ENCODE measurements around the gene OPRM1. TPM values are rescaled to one million over a fixed set of nuclear protein-coding genes. Genes with fewer than 3 reads are reported as not detected.

The OPRM1 gene
- total RNA-seq, 1 donor: not detected

DNA sequence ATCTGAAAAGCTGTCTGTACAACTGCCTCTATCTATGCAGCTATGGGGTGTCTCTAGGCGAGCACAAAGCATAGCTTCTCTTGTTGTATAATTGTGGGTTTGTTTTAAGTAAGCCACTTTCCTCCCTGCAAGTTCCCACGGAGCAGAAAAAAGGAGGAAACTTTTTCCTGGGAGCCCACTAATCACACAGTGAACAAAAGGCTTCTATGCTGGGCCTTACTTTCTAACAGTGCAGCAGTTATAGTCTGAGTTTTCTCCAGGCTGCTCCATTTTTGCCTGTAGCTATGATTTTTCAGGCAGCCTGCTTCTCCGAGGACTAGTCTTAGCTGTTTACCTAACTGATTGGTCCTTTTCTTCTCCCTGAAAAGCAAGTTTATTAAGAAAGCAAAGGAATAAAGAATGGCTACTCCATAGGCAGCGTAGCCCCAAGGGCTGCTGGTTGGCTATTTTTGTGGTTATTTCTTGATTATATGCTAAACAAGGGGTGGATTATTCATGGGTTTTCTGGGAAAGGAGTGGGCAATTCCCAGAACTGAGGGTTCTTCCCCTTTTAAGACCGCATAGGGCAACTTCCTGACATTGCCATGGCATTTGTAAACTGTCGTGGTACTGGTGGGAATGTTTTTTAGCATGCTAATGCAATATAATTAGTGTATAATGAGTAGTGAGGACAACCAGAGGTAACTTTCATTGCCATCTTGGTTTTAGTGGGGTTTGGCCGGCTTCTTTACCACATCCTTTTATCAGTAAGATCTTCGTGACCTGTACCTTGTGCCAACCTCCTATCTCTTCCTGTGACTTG lies 84.3 kb downstream of the OPRM1 start:
- Histone ChIP-seq H4K20me1 (ENCODE audit: insufficient read depth, low read length) (no peaks in the 10 kb centered on the region), H3K4me3 (ENCODE audit: insufficient read depth, low read length) (no peak overlapping the region), H2AFZ (ENCODE audit: low read length) (no peak overlapping the region), H3K79me2 (ENCODE audit: insufficient read depth, low read length) (no peaks in the 10 kb centered on the region), H3K27ac (ENCODE audit: low read depth, low read length) (no peak overlapping the region), H3K27me3 (ENCODE audit: insufficient read depth, low read length) (no peaks in the 10 kb centered on the region), H3K9me3 (ENCODE audit: low read depth, low read length) (no peaks in the 10 kb centered on the region), H3K4me2 (ENCODE audit: insufficient read depth, low read length) (no peak overlapping the region), H3K36me3 (ENCODE audit: insufficient read depth, low read length) (no peaks in the 10 kb centered on the region), H3K4me1 (ENCODE audit: insufficient read depth, low read length) (no peaks in the 10 kb centered on the region)
- TF ChIP-seq, protein P1, sequence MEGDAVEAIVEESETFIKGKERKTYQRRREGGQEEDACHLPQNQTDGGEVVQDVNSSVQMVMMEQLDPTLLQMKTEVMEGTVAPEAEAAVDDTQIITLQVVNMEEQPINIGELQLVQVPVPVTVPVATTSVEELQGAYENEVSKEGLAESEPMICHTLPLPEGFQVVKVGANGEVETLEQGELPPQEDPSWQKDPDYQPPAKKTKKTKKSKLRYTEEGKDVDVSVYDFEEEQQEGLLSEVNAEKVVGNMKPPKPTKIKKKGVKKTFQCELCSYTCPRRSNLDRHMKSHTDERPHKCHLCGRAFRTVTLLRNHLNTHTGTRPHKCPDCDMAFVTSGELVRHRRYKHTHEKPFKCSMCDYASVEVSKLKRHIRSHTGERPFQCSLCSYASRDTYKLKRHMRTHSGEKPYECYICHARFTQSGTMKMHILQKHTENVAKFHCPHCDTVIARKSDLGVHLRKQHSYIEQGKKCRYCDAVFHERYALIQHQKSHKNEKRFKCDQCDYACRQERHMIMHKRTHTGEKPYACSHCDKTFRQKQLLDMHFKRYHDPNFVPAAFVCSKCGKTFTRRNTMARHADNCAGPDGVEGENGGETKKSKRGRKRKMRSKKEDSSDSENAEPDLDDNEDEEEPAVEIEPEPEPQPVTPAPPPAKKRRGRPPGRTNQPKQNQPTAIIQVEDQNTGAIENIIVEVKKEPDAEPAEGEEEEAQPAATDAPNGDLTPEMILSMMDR (IDR thresholded peaks at IDR 0.05; ENCODE audit: extremely low read depth, low read depth, low read length): no peak
- no peak for DNase-seq (ENCODE audit: insufficient read length, low spot score, missing footprints)

DNA sequence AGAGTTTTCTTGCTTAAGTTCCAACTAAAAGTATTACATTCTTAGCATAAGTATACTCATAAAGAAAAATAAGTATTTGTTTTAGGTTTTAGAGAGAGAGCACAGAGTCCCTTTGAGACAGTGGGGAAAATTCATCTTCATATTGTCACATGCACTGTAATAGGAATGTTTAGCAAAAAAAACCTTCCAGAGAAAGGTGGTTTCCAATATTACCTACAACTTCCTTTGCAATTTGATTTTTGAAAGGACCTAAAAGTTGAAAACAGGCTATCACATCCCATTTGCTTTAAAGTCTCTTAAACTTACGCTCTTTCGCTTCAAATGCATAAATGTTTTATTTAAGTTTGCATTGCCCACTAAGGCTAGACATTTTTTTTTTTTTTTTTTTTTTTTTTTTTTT lies 86.4 kb downstream of the OPRM1 start:
- no peaks in the 10 kb centered on the region for H3K79me2 ChIP-seq (ENCODE audit: insufficient read depth, low read length)
- no peak overlapping the region for H3K4me3 ChIP-seq (ENCODE audit: insufficient read depth, low read length)
- no peak overlapping the region for H2AFZ ChIP-seq (ENCODE audit: low read length)
- H3K27ac ChIP-seq (ENCODE audit: low read depth, low read length): no peak overlapping the region
- TF ChIP-seq, protein P1 (IDR thresholded peaks at IDR 0.05; ENCODE audit: extremely low read depth, low read depth, low read length): no peak
- no peaks in the 10 kb centered on the region for H3K27me3 ChIP-seq (ENCODE audit: insufficient read depth, low read length)
- no peak for DNase-seq (ENCODE audit: insufficient read length, low spot score, missing footprints)
- no peaks in the 10 kb centered on the region for H3K4me1 ChIP-seq (ENCODE audit: insufficient read depth, low read length)
- H4K20me1 ChIP-seq (ENCODE audit: insufficient read depth, low read length): no peaks in the 10 kb centered on the region
- no peaks in the 10 kb centered on the region for H3K36me3 ChIP-seq (ENCODE audit: insufficient read depth, low read length)
- no peaks in the 10 kb centered on the region for H3K9me3 ChIP-seq (ENCODE audit: low read depth, low read length)
- no peak overlapping the region for H3K4me2 ChIP-seq (ENCODE audit: insufficient read depth, low read length)

DNA sequence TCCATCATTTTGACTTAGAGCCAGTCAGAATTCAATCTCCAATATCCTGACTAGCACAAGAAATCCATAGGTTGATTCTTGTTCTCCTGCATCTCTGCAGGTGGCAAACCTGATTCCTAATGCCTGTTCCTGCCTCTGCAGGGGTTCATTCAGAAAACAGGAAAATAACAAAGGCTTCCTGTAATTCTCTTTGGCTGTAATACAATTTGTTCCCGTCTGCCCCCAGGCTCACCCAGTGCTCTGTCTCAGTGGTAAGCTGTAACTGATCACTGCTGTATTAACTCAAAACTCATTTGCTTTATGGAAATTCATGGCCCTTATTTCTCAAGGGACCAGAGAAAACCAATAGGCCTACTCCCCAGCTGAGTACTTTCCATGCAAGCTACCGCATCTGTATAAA lies 88.6 kb downstream of the OPRM1 start:
- DNase-seq (ENCODE audit: insufficient read length, low spot score, missing footprints): no peak
- Histone ChIP-seq H3K79me2 (ENCODE audit: insufficient read depth, low read length) (no peaks in the 10 kb centered on the region), H3K36me3 (ENCODE audit: insufficient read depth, low read length) (no peaks in the 10 kb centered on the region), H3K4me2 (ENCODE audit: insufficient read depth, low read length) (no peak overlapping the region), H3K27me3 (ENCODE audit: insufficient read depth, low read length) (no peaks in the 10 kb centered on the region), H2AFZ (ENCODE audit: low read length) (no peak overlapping the region), H3K9me3 (ENCODE audit: low read depth, low read length) (no peaks in the 10 kb centered on the region), H3K4me3 (ENCODE audit: insufficient read depth, low read length) (no peak overlapping the region), H3K4me1 (ENCODE audit: insufficient read depth, low read length) (no peaks in the 10 kb centered on the region), H4K20me1 (ENCODE audit: insufficient read depth, low read length) (no peaks in the 10 kb centered on the region), H3K27ac (ENCODE audit: low read depth, low read length) (no peak overlapping the region)
- TF ChIP-seq, protein P1 (IDR thresholded peaks at IDR 0.05; ENCODE audit: extremely low read depth, low read depth, low read length): no peak

DNA sequence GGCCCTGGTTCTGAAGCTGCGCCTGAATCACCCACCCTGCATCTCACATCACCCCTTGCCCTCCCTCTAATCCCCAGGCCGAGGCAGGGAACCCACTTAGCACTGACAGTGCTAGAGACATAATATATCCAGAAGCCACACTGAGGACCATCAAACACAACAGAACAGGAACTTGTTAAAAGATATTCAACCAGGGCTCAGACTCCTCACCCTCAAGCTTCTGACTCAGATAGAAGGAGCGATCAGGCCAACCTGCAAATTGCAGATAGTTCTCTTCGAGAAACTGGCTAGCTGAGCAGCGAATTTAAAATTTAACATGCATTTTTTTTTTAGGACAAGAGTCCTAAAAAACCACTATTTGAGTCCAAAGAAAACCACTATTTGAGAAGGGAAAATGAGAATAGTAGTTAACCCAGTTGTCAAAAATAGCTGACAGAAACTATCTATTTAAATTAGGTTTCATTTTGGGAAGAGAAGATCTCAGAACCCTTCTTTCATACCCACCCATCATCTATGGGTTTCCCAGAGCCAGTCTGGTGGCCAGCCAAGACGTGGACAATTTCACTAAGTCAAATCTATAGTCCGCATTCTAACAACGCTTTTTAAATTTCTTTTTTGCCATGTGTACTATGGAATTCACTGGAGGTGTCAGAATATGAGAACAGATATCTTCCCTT lies 95.6 kb downstream of the OPRM1 start:
- Histone ChIP-seq H3K9me3 (ENCODE audit: low read depth, low read length) (no peaks in the 10 kb centered on the region), H2AFZ (ENCODE audit: low read length) (no peak overlapping the region), H3K4me1 (ENCODE audit: insufficient read depth, low read length) (no peaks in the 10 kb centered on the region), H3K4me3 (ENCODE audit: insufficient read depth, low read length) (no peak overlapping the region), H3K27me3 (ENCODE audit: insufficient read depth, low read length) (no peaks in the 10 kb centered on the region), H4K20me1 (ENCODE audit: insufficient read depth, low read length) (no peaks in the 10 kb centered on the region), H3K27ac (ENCODE audit: low read depth, low read length) (no peak overlapping the region), H3K4me2 (ENCODE audit: insufficient read depth, low read length) (no peak overlapping the region), H3K79me2 (ENCODE audit: insufficient read depth, low read length) (no peaks in the 10 kb centered on the region), H3K36me3 (ENCODE audit: insufficient read depth, low read length) (no peaks in the 10 kb centered on the region)
- peak; percentile 29 for DNase-seq (ENCODE audit: insufficient read length, low spot score, missing footprints)
- TF ChIP-seq, protein P1 (IDR thresholded peaks at IDR 0.05; ENCODE audit: extremely low read depth, low read depth, low read length): no peak

Measured in osteoblast (primary cell).